Breast epithelium (tissue), 4 donors: ENCODE results near the gene ERFL. TPM values are rescaled to one million over a fixed set of nuclear protein-coding genes. Genes with fewer than 3 reads are reported as not detected.

Source experiments
- DNase-seq, 2 donors: peaks; one replicate each; pipeline ENCODE4 v3.0.0-alpha.2; 2019; ENCODE audit warnings: low spot score in 2 of 2
- H3K27ac ChIP-seq, 2 donors: fragments of 200-600 bp; sonication (generic) in 1 of 2; one replicate each; pipeline ENCODE4 v1.5.1; 2016 to 2019; ENCODE audit warnings: mild to moderate bottlenecking in 1 of 2
- H3K27me3 ChIP-seq, 2 donors: fragments of 200-600 bp; sonication (generic) in 1 of 2; one replicate each; pipeline versions ENCODE4 v1.5.1 to v1.6.0; 2017 to 2019; ENCODE audit warnings: control low read depth in 1 of 2, mild to moderate bottlenecking in 1 of 2
- H3K36me3 ChIP-seq: fragments of 200-600 bp; one replicate; pipeline ENCODE4 v1.5.1; 2019
- H3K4me1 ChIP-seq, 2 donors: fragments of 200-600 bp; sonication (generic); one replicate each; pipeline ENCODE4 v1.5.1; 2016 to 2019; ENCODE audit warnings: control low read depth in 1 of 2
- H3K4me3 ChIP-seq, 3 donors: fragments of 200-600 bp; sonication (generic); 1 replicate in 2 of 3; 2 replicates in 1 of 3; pipeline ENCODE4 v1.5.1; 2016 to 2019; ENCODE audit warnings: mild to moderate bottlenecking in 3 of 3, moderate library complexity in 2 of 3
- H3K9me3 ChIP-seq, 2 donors: fragments of 200-600 bp; sonication (generic) in 1 of 2; one replicate each; pipeline ENCODE4 v1.5.1; 2016 to 2019; ENCODE audit warnings: control low read depth in 1 of 2
- POLR2A ChIP-seq: fragments of 450-650 bp; IDR thresholded peaks from one replicate; pipeline ENCODE4 v1.6.1; 2016; ENCODE audit warnings: antibody characterized with exemption, mild to moderate bottlenecking, moderate library complexity
- POLR2AphosphoS5 ChIP-seq, 3 donors: sonication (generic); formaldehyde crosslinking; IDR thresholded peaks; one replicate each; pipeline ENCODE4 v1.6.1; 2017; ENCODE audit warnings: antibody characterized with exemption in 3 of 3
- intact Hi-C: fragments of 100-400 bp; cut with DNase I; formaldehyde crosslinking; loops from one replicate; pipeline ENCODE4 v1.15.1; 2023; ENCODE audit warnings: low total_unique reads
- total RNA-seq, 3 donors: library from RNA; depleted of rRNA; stranded (reverse); fragments of >200 nt; gene quantifications; one replicate each; pipeline ENCODE4 v1.1.0, GENCODE V29; 2016
- TF ChIP-seq, protein P1 (sequence below), 3 donors: fragments of 450-650 bp; IDR thresholded peaks; one replicate each; pipeline ENCODE4 v1.5.1; 2016 to 2017; ENCODE audit warnings: antibody characterized with exemption in 3 of 3, mild to moderate bottlenecking in 3 of 3, moderate library complexity in 3 of 3

The ERFL gene
- total RNA-seq, 3 donors from 2014 or later, result 0.15 TPM; not detected in 2

- TF ChIP-seq POLR2A, result no peak
- TF ChIP-seq, protein P1, sequence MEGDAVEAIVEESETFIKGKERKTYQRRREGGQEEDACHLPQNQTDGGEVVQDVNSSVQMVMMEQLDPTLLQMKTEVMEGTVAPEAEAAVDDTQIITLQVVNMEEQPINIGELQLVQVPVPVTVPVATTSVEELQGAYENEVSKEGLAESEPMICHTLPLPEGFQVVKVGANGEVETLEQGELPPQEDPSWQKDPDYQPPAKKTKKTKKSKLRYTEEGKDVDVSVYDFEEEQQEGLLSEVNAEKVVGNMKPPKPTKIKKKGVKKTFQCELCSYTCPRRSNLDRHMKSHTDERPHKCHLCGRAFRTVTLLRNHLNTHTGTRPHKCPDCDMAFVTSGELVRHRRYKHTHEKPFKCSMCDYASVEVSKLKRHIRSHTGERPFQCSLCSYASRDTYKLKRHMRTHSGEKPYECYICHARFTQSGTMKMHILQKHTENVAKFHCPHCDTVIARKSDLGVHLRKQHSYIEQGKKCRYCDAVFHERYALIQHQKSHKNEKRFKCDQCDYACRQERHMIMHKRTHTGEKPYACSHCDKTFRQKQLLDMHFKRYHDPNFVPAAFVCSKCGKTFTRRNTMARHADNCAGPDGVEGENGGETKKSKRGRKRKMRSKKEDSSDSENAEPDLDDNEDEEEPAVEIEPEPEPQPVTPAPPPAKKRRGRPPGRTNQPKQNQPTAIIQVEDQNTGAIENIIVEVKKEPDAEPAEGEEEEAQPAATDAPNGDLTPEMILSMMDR (IDR thresholded peaks at IDR 0.05), result no peak
- no peak for TF ChIP-seq POLR2AphosphoS5 (IDR thresholded peaks at IDR 0.05)
- Histone ChIP-seq H3K4me1 (peaks cover 12 to 23% of the 10 kb centered on the region in 2 donors), H3K9me3 (no peaks in the 10 kb centered on the region), H3K36me3 (no peaks in the 10 kb centered on the region), H3K4me3 (peak overlapping the region; percentile 86 to 98 (median 92)), H3K27ac (peak overlapping the region; percentile 96 to 99), H3K27me3 (no peaks in the 10 kb centered on the region)
- DNase-seq, result no peak
- intact Hi-C loops, result no loop called here
Measured at GRCh38 chr19:41861116-41861768, 67.0 kb downstream of the ERFL start.

- intact Hi-C loops, result no loop called here
- peak overlapping the region; percentile 86 to 98 (median 92) for H3K4me3 ChIP-seq
- no peaks in the 10 kb centered on the region for H3K27me3 ChIP-seq
- H3K4me1 ChIP-seq, result peaks cover 12 to 23% of the 10 kb centered on the region in 2 donors
- no peaks in the 10 kb centered on the region for H3K36me3 ChIP-seq
- peak overlapping the region; percentile 96 to 99 for H3K27ac ChIP-seq
- DNase-seq, result no peak
- TF ChIP-seq, protein P1 (IDR thresholded peaks at IDR 0.05), result no peak
- no peak for TF ChIP-seq POLR2AphosphoS5 (IDR thresholded peaks at IDR 0.05)
- no peak for TF ChIP-seq POLR2A
- H3K9me3 ChIP-seq, result no peaks in the 10 kb centered on the region
Measured at GRCh38 chr19:41860419-41861115, 67.7 kb downstream of the ERFL start.

DNA sequence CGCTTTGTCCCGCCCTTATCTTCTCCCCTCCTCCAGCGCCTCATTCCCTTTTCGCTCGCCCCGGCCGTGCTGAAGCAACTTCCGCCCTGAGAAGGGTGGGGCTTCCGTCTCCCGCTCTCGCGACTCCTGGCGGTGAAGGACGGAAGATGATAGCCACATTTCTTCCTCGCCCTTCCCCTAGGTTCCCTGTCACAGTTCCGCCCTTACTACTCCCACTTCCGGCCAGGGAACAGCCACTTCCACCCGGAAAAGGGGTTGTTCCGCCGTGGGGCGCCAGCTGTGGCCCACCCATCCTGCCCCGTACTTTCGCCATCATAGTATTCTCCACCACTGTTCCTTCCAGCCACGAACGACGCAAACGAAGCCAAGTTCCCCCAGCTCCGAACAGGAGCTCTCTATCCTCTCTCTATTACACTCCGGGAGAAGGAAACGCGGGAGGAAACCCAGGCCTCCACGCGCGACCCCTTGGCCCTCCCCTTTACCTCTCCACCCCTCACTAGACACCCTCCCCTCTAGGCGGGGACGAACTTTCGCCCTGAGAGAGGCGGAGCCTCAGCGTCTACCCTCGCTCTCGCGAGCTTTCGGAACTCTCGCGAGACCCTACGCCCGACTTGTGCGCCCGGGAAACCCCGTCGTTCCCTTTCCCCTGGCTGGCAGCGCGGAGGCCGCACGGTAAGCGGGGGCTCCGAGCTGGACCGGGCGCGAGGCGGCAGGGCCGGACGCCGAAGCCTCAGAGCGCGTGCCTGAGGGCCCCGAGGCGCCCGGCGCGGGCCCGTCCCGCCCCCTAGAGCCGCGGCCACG, 68.4 kb downstream of the ERFL start, which contains the start of gene RPS19:
Gene RPS19, plus strand, starts transcription at position 638 of the 801 bp plus-strand sequence. CDS start 520 bp downstream, outside the sequence.
- Histone ChIP-seq H3K4me1 (peaks cover 12 to 23% of the 10 kb centered on the region in 2 donors), H3K27ac (peak within 1 kb of the TSS; percentile 96 to 99), H3K27me3 (no peaks in the 10 kb centered on the region), H3K36me3 (no peaks in the 10 kb centered on the region), H3K9me3 (no peaks in the 10 kb centered on the region), H3K4me3 (peak within 1 kb of the TSS; percentile 86 to 98 (median 92))
- peak; percentile 98 for DNase-seq
- TF ChIP-seq, protein P1 (IDR thresholded peaks at IDR 0.05), result peak; percentile 90 to 96 (median 96)
- peak; percentile 54 for TF ChIP-seq POLR2A
- TF ChIP-seq POLR2AphosphoS5 (IDR thresholded peaks at IDR 0.05), result peak; percentile 92 to 99 (median 94)
- intact Hi-C loops, result no loop called here

DNA sequence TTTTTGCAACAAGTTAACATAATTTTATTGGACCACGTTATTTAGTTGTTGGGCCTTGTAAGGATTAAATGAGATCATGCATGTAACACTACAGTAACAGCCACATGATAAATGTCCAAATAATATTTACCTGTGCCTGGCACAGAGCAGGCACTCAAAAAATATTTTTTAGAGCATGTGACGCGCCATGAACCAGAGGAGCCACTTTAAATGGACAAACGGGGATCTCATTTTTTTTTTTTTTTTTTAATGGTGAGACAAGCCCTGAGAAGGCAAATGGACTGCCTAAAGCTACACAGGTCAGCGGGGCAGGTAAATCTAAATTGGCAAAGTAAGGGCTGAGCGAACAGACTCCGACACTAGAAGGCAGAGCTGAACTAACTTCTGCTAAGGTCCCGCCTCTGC, 69.0 kb downstream of the ERFL start:
- Histone ChIP-seq H3K4me1 (peaks cover 7 to 23% of the 10 kb centered on the region in 2 donors), H3K4me3 (peak overlapping the region; percentile 86 to 98 (median 92)), H3K36me3 (no peaks in the 10 kb centered on the region), H3K27me3 (no peaks in the 10 kb centered on the region), H3K9me3 (no peaks in the 10 kb centered on the region), H3K27ac (peak overlapping the region; percentile 96 to 99)
- TF ChIP-seq, protein P1 (IDR thresholded peaks at IDR 0.05), result no peak
- TF ChIP-seq POLR2A (no peak), POLR2AphosphoS5 (IDR thresholded peaks at IDR 0.05) (no peak)
- intact Hi-C loops, result no loop called here
- DNase-seq, result no peak

Other genes starting within 250 kb of the ERFL start
- gene CEACAM7, start 240.2 kb downstream of the ERFL start, total RNA-seq, result 10 to 100 TPM in 1 of 3 donors, under 1 TPM in 1, not detected in 1; 0.15 to 25.2 TPM
- gene CEACAM5, start 219.8 kb downstream of the ERFL start, total RNA-seq, result 10 to 100 TPM in 1 of 3 donors, not detected in 2; 27.2 TPM
- 1 to 10 TPM in 2 of 3 donors, not detected in 1; 1.0 to 6.9 TPM for gene CEACAM6, start 172.9 kb downstream of the ERFL start, total RNA-seq
- under 1 TPM in 1 of 3 donors, not detected in 2; 0.64 TPM for gene CEACAM3, start 131.9 kb downstream of the ERFL start, total RNA-seq
- gene LYPD4, start 83.8 kb downstream of the ERFL start, total RNA-seq, result not detected
- not detected for gene DMRTC2, start 83.4 kb downstream of the ERFL start, total RNA-seq
- gene RPS19, start 68.2 kb downstream of the ERFL start, total RNA-seq, result 1,000 to 10,000 TPM in 2 of 3 donors, 100 to 1,000 TPM in 1; 756 to 2,084 (median 1,264) TPM
- gene CD79A, start 51.2 kb downstream of the ERFL start, total RNA-seq, result 1 to 10 TPM in 2 of 3 donors, under 1 TPM in 1; 0.80 to 2.9 (median 1.8) TPM
- gene ARHGEF1, start 45.3 kb downstream of the ERFL start, total RNA-seq, result 10 to 100 TPM; 55.0 to 61.9 (median 55.7) TPM
- gene RABAC1, start 30.9 kb upstream of the ERFL start, total RNA-seq, result 100 to 1,000 TPM; 150 to 190 (median 153) TPM
- gene ATP1A3, start 65.8 kb upstream of the ERFL start, total RNA-seq, result not detected
- gene GRIK5, start 141.8 kb upstream of the ERFL start, total RNA-seq, result 1 to 10 TPM in 2 of 3 donors, not detected in 1; 1.6 to 1.9 TPM
- 10 to 100 TPM; 13.8 to 19.2 (median 15.1) TPM for gene ZNF574, start 147.7 kb upstream of the ERFL start, total RNA-seq
- 1 to 10 TPM; 1.2 to 2.9 (median 1.6) TPM for gene POU2F2, start 204.0 kb upstream of the ERFL start, total RNA-seq